MM.1S (cell line): ENCODE measurements around the gene RTRAF.

Experiments
- CTCF ChIP-seq: fragments of 300-600 bp; sonication (generic); IDR thresholded peaks from 2 replicates; pipeline ENCODE4 v1.5.1; 2016; ENCODE audit warnings: antibody characterized with exemption, low read length, mixed read lengths
- EZH2 ChIP-seq: fragments of 300-600 bp; sonication (generic); optimal IDR thresholded peaks from 2 replicates; pipeline ENCODE3; 2017; ENCODE audit warnings: low read depth, mild to moderate bottlenecking, antibody characterized with exemption, low read length, mixed read lengths
- EZH2phosphoT487 ChIP-seq: fragments of 300-600 bp; sonication (generic); IDR thresholded peaks from 2 replicates; pipeline ENCODE4 v1.6.1; 2018; ENCODE audit warnings: antibody characterized with exemption, low read length

- no peak for TF ChIP-seq CTCF
- no peak for TF ChIP-seq EZH2phosphoT487
- no peak for TF ChIP-seq EZH2
These were observed 11.3 kb downstream of the RTRAF start for GRCh38 chr14:52000696-52001095.
